Urinary bladder (tissue), 4 donors: ENCODE data around the gene DCAKD. TPM values are rescaled to one million over a fixed set of nuclear protein-coding genes. Genes with fewer than 3 reads are reported as not detected.

ENCODE experiments used
- DNase-seq: peaks from one replicate; pipeline ENCODE4 v3.0.0-alpha.2; 2015; ENCODE audit errors: extremely low spot score
- H3K27ac ChIP-seq: one replicate; pipeline ENCODE4 v1.5.1; 2013; ENCODE audit warnings: low read depth, mild to moderate bottlenecking, moderate library complexity
- H3K36me3 ChIP-seq: one replicate; pipeline ENCODE4 v1.6.1; 2013; ENCODE audit warnings: mild to moderate bottlenecking, moderate library complexity; ENCODE audit not compliant: insufficient read depth
- H3K4me1 ChIP-seq: one replicate; pipeline ENCODE4 v1.6.1; 2013; ENCODE audit warnings: mild to moderate bottlenecking, moderate library complexity; ENCODE audit not compliant: insufficient read depth
- H3K4me3 ChIP-seq: one replicate; pipeline ENCODE4 v1.5.1; 2013; ENCODE audit warnings: low read depth, low read length
- WGBS: extraction: QIAGEN DNeasy Blood & Tissue Kit; methylation state at CpG from one replicate; pipeline ENCODE4 v1.1.7; 2013; 5-methylcytosine and 5-hydroxymethylcytosine counted together
- polyA plus RNA-seq: library from polyadenylated mRNA; stranded (reverse); fragments of 200-250 nt; gene quantifications from one replicate; pipeline ENCODE4 v1.2.3, GENCODE V29; 2013
- total RNA-seq: library from RNA; depleted of rRNA; stranded (reverse); fragments of >200 nt; gene quantifications from one replicate; pipeline ENCODE4 v1.2.3, GENCODE V29; 2014
- donor health status: healthy with polysubstance abuse.
- donor health status: healthy.

The DCAKD gene
- total and polyA plus RNA-seq, 2 donors = 26.5 to 39.4 TPM

DNA sequence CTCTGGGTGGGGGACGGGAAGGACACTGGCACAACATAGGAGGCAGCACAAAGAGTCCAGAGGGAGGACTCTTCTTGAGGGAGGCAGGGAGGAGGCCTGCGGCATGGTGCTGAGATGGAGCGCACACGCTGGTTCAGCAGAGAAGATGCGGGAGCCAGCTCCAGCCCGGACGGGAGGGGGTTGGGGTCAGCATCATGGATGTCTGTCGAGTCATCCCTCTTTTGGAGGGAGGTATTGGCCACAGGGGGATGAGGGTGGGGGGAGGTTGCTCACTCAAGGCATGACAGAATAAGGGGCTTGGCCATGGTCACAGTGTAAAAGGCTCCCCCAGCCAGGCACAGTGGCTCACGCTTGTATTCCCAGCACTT lies 19.3 kb downstream of the DCAKD start:
- no peak for DNase-seq
- Histone ChIP-seq H3K4me3 (no peak overlapping the region), H3K36me3 (no peaks in the 10 kb centered on the region), H3K4me1 (no peaks in the 10 kb centered on the region), H3K27ac (no peak overlapping the region)
- 71% methylated on average over 9 of the region's 9 CpGs for WGBS

DNA sequence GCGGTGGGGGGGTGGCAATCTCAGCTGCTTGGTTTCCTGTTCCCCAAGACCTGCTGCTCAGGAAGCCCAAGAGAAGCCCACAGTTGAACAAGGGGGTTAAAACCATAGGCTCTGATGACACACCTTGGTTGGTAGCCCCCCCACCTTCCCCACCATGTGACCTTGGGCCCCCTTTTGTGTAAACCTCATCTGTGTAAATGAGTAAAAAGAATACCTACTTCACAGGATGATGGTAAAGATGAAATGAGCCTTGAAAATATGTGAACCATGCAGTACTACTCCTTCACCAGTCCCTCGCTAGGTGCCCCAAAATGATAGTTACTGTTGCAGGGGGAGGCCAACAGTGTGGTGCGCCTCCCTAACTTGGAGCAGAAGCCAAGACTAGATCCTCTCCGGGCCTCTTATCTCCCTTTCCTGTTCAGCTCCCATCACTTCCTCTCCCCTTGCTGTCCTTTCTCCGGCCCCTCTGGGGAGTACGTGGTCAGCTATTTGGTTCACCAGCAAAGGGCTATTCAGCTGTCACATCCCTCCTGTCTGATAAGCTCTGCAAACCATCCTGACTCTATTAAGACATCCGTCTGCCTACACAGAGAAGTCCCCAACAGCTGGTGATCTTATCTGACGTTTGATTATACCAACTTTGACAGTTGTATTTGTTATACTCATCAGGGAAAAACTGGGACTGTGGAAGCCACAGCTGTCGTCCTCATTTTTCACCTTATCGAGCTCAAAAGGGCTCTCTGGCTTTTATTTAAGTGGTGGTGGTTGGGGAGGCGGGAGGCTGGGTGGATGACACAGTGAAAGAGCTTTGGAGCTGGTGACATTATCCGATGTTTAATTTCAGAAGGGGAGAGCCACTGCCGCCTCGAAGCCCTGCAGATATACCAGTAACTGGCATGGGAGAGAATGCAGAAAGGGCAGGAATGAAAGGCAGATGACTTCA lies 19.9 kb downstream of the DCAKD start:
- no peak overlapping the region for H3K27ac ChIP-seq
- peaks cover 3% of the 10 kb centered on the region for H3K36me3 ChIP-seq
- H3K4me1 ChIP-seq = no peaks in the 10 kb centered on the region
- 54% methylated on average over 14 of the region's 14 CpGs for WGBS
- H3K4me3 ChIP-seq = no peak overlapping the region
- no peak for DNase-seq

DNA sequence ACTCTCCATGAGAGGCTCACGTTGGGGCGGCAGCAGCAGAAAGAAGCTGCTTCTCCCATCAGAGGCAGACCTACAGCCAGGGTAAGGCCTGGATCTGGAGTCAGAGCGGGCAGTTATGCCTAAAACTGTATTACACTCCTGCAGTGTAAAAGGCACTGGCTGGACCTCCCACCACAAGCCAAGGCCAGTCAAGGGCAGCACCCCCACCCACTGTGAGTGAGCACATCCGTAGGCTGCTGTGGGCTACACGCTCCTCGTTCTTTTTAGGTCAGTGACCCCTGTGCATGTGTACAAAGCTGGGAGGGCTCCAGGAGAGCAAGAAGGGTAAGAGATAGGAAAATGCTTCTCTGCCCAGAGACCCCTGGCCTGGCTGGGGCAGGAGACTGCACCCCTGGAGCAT lies 20.7 kb downstream of the DCAKD start:
- peaks cover 3% of the 10 kb centered on the region for H3K36me3 ChIP-seq
- DNase-seq = no peak
- no peaks in the 10 kb centered on the region for H3K4me1 ChIP-seq
- 77% methylated on average over 6 of the region's 6 CpGs for WGBS
- H3K27ac ChIP-seq = no peak overlapping the region
- no peak overlapping the region for H3K4me3 ChIP-seq

DNA sequence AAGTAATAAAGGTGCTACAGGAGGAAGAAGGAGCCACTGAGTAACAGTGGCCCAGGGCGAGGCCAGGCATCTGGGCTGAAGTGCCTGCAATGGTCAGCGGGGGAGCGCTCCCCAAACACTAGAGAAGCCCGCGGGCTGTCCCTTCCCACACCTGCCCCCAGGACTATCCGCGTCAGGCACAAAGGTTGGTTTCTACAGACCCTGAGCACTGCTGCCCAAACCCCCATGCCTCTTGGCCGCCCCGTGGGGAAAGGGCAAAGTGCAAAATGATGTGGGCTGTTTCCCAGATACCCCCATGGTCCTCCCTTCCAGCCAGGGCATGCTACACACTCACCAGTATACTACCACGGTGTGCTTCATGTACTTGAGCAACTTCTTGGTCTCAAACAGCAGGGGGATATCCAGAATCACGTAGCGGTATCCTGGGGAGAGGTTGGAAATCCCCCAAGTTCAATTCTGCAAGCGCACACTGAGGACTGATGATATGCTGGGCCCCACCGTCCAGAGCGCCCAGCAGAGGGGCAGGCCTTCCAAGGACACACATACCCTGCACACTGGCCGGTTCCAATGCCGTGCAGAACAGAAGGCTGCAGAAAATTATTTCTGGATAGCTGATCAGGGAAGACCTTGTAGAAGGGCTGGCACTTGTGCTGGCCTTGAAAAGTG lies 21.5 kb downstream of the DCAKD start:
- Histone ChIP-seq H3K36me3 (peaks cover 3% of the 10 kb centered on the region), H3K4me1 (no peaks in the 10 kb centered on the region), H3K4me3 (no peak overlapping the region), H3K27ac (no peak overlapping the region)
- no peak for DNase-seq
- 89% methylated on average over 17 of the region's 17 CpGs for WGBS

DNA sequence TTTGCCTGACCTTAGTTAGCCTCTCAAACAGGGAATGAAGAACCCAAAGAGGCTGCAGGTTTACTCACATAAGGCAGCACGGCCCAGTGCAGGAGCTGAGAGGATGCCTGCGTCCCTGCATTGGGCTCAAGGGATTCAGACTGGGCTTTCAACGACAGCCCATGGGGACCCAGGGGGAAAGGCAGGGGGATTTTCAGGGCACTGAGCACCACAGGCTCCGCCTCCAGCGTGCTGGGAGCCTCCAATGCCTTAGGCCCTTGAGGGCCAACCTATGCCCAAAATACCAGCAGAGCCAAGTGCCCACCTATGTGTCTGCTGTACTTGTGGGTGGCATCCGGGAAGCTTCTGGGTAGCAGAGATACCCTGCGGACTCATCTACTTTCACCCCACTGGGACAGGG lies 22.3 kb downstream of the DCAKD start:
- DNase-seq = no peak
- H3K4me3 ChIP-seq = no peak overlapping the region
- no peaks in the 10 kb centered on the region for H3K4me1 ChIP-seq
- H3K27ac ChIP-seq = no peak overlapping the region
- peaks cover 3% of the 10 kb centered on the region for H3K36me3 ChIP-seq
- 92% methylated on average over 7 of the region's 7 CpGs for WGBS

DNA sequence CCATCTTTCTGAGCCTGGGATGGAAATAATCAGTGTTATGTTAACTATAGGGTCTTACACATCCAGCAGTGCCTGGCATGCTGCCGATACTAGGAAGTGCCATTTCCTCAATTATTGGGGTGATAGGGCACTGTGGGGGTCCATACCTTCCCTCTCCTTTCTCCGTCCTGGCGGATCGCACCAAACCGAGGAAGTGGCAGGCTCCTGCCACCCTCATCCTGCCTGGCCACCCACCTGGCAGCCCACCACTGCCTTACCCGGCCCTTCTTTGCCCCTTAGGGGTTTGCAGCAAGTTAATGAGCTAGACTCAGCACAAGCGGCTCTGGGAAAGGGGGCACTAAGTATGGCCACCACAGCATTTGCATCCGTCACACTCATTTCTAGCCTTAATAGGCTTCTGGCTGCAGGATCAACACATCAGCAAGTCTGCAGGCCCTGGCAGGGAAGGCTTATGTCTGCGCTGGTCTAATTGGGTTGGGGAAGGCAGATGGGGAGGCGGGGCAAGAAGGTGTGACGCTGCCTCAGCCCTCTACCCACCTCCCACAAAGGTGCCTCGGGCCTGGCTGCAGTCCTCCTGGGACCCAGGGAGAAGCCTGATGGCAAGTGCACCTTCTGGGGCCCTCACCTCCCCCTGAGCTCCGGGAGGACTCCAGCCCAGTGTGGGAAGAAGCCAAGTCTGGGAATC lies 28.6 kb downstream of the DCAKD start:
- Histone ChIP-seq H3K36me3 (peaks cover 3% of the 10 kb centered on the region), H3K4me1 (no peaks in the 10 kb centered on the region), H3K27ac (no peak overlapping the region), H3K4me3 (no peak overlapping the region)
- no peak for DNase-seq
- 81% methylated on average over 13 of the region's 13 CpGs for WGBS

DNA sequence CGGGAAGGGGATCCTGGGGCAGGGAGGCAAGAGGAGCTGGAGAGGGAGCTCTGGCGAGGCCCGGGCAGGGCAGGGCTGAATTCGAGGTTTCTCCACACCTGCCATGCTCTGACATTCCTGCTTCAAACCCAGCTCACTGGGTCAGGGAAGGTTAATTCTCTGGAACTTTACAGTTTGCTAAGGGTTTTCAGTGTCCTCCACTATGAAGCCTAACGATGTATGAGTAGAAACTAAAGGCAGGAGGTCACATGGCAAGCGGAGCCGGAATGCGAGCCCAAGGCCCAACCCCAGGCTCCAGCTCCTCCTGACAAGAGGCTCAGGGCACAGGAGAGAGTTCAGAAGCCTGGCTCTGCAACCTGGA lies 29.2 kb downstream of the DCAKD start:
- 55% methylated on average over 8 of the region's 8 CpGs for WGBS
- no peak overlapping the region for H3K27ac ChIP-seq

DNA sequence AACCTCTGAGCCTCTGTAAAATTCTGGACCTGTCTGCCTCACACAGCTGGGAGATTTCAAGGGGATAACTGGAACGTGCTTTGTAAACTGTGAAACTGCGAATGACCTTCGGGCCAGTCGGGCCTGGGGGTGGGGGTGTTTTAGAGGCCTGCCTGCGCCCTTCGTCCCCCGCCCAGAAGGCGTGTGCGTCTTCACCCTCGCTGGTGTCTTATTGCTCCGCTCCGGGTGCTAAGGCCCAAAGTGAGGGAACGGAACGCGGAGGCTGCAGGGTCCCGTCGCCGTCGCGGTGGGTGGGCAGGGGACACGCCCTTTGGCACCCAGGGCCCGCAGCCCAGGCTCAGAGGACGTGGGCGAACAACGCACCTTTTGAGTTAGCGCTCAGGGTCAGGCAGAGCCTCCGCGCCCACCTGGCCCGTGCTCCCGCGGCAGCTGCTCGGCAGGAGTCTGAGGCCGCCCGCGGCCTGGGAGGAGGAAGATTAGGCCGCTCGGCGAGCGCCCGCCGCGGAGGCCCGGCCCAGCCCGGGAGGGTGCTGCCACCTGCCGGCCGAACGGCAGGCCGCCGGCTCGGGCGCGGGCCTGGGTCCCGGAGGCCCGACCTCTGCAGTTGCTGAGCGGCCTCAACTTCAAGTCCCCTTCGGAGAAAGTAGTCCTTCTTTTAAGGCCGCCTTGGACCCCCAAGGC lies 29.7 kb downstream of the DCAKD start:
- no peak for DNase-seq
- peak overlapping the region; percentile 79 for H3K27ac ChIP-seq
- H3K36me3 ChIP-seq = peaks cover 2% of the 10 kb centered on the region
- no peaks in the 10 kb centered on the region for H3K4me1 ChIP-seq
- H3K4me3 ChIP-seq = peak overlapping the region; percentile 10
- 1% methylated on average over 57 of the region's 57 CpGs for WGBS

More for the DNA sequence above, 29.2 kb downstream of the DCAKD start:
- H3K36me3 ChIP-seq = peaks cover 3% of the 10 kb centered on the region
- H3K4me3 ChIP-seq = no peak overlapping the region
- no peaks in the 10 kb centered on the region for H3K4me1 ChIP-seq
- DNase-seq = no peak

DNA sequence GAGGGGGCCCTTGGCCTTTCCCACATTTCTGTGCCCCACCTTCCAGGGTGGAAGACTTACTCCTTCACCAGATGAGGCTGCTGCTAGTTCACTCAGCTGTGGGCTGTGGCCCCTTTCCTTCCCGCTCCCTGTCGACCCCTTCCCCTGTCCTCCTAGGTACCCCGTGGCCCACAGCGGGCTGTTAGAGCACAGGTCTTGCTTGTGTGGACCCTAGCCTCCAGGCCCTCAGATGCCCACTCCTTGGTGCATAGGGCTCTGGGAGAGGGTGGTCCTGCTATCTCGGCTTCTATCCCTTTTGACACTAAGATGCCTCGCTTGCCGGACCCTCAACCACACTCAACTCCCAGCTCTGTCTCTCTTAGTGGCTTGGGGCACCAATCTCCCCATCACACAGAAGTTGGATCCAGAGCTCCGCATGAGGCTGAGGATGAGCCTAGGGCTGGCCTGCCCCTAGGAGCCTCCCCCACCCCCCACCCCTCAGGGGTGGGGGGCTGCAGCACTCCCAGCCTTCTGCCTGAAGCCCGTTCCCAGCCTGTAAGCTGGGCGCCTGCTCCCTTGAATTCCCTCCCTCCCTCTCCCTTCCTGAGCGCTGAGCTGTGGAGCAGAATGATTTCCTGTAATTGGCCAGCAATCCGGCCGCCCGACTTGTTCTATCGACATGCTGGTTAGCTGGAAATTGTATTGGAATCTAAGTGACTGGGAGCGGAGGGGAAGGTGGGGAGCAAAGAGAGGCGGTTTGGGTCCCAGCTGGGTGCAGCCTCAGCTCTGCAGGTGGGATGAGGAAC lies 30.9 kb downstream of the DCAKD start:
- no peak for DNase-seq

DNA sequence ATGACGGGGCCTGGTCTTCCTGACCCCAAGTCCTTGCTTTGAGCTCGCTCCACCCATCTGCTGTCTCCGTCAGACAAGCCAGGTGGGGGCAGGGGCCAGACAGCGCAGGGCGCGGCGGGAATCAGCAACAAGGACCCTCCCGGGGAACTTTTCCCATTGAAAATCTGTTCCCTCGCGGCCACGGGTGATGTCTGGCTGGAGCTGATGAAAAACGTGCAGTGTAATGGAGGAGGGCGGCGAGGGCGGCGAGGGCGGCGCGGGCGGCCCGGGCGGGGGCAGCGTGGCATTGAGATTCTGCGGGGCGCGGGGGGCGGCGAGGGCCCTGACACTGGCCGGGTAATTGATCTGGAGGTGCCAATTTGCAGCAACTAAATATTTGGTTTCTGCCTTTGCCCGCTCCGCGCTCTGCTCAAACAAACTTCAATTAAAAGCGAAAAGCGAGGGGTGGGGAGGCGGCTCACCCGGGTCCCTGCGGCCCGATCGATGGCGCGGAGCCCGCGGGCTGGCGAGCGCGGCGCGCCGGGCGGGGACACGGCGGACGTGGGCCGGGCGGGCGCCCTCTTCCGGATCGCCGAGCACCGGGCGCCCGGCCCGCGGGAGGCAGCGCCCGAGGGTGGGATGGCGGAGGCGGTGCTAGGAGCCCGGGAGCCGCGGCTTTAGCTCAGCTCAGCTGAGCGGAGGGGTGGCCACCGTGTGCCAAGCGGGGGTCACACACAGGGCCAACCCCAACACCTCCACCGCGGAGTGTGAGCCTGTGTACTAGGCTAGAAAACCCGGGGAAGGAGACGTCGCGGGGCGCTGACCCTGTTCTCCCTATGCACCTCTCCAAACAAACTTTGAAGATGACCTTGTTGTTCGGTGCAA lies 32.4 kb downstream of the DCAKD start:
- DNase-seq = no peak
- Histone ChIP-seq H3K27ac (no peak overlapping the region), H3K36me3 (no peaks in the 10 kb centered on the region), H3K4me1 (no peaks in the 10 kb centered on the region), H3K4me3 (peak overlapping the region; percentile 45)
- 3% methylated on average over 82 of the region's 82 CpGs for WGBS

More for the DNA sequence above, 30.9 kb downstream of the DCAKD start:
- Histone ChIP-seq H3K27ac (no peak overlapping the region), H3K36me3 (no peaks in the 10 kb centered on the region), H3K4me1 (no peaks in the 10 kb centered on the region), H3K4me3 (no peak overlapping the region)
- 44% methylated on average over 17 of the region's 17 CpGs for WGBS

DNA sequence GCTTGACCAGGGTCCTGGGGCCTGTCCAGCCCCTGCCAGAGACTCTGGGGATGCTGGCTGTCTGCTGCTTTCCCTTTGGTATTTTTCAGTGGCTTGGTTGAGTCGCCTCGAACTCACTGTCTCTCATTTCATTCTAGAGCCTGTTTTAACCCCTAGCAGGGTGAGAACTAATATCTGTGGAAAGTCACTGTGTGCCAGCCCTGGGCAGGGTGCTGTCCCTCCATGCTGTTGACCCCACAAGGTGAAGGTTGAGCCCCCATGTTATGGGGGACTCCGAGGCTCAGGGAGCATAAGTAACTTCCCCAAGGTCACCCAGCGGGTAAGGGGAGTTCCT lies 33.0 kb downstream of the DCAKD start:
- H3K4me3 ChIP-seq = peak overlapping the region; percentile 45
- no peak for DNase-seq
- no peaks in the 10 kb centered on the region for H3K4me1 ChIP-seq
- no peaks in the 10 kb centered on the region for H3K36me3 ChIP-seq
- no peak overlapping the region for H3K27ac ChIP-seq
- 29% methylated on average over 4 of the region's 4 CpGs for WGBS

DNA sequence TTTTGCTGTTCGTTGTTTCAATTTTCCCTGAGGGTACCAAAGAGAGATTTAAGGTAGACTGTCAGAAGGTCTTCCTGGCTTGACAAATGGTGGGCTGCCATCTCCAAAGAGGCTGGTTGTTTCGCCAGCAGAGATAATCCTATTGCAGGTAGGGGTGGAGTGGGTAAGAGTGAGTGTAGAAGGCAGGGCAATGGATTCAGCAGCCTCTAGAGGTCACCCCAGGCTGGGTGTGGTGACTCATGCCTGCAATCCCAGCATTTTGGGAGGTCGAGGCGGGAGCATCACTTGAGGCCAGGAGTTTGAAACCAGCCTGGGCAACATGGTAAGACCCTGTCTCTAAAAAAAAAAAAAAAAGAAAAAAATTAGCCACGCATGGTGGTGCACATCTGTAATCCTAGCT lies 34.6 kb downstream of the DCAKD start:
- no peaks in the 10 kb centered on the region for H3K36me3 ChIP-seq
- H3K27ac ChIP-seq = no peak overlapping the region
- H3K4me1 ChIP-seq = no peaks in the 10 kb centered on the region
- H3K4me3 ChIP-seq = no peak overlapping the region
- 83% methylated on average over 5 of the region's 5 CpGs for WGBS
- no peak for DNase-seq
